GM21619 (cell line): ENCODE data around the gene PGBD2.
"Not testable (repeated sequence)": the region's sequence is repeated elsewhere in the genome, so short reads cannot be mapped to it uniquely, and the experiment has no call there.

Experiments
- ATAC-seq: cut with Tn5 transposase; IDR thresholded peaks from one replicate; pipeline ENCODE4 v1.9.1; 2021; ENCODE audit not compliant: unreplicated experiment

Gene PGBD2

GRCh38 chr1:248924696-248925532, 18.9 kb downstream of the PGBD2 start:
- ATAC-seq: peak; percentile 82

- not testable (repeated sequence) for ATAC-seq
Observed at GRCh38 chr1:248925859-248926258, 19.8 kb downstream of the PGBD2 start.

- no peak for ATAC-seq
Observed at GRCh38 chr1:248926401-248927182, 20.6 kb downstream of the PGBD2 start.

- not testable (repeated sequence) for ATAC-seq
Observed at GRCh38 chr1:248927283-248927682, 21.2 kb downstream of the PGBD2 start.

GRCh38 chr1:248928122-248928521, 22.1 kb downstream of the PGBD2 start:
- ATAC-seq: not testable (repeated sequence)

GRCh38 chr1:248930037-248930436, 24.0 kb downstream of the PGBD2 start:
- ATAC-seq: not testable (repeated sequence)

GRCh38 chr1:248938173-248938809, 32.3 kb downstream of the PGBD2 start:
- not testable (repeated sequence) for ATAC-seq

- ATAC-seq: not testable (repeated sequence)
Observed at GRCh38 chr1:248944134-248944999, 38.3 kb downstream of the PGBD2 start.

GRCh38 chr1:248945000-248945423, 39.0 kb downstream of the PGBD2 start:
- ATAC-seq: not testable (repeated sequence)

GRCh38 chr1:248945453-248945852, 39.4 kb downstream of the PGBD2 start:
- not testable (repeated sequence) for ATAC-seq

GRCh38 chr1:248945856-248946416, 39.9 kb downstream of the PGBD2 start:
- ATAC-seq: not testable (repeated sequence)
